Psoas muscle (tissue), 8 donors: ENCODE data around the gene HIPK3. TPM values are rescaled to one million over a fixed set of nuclear protein-coding genes. Genes with fewer than 3 reads are reported as not detected.

Experiments used
- ATAC-seq, 4 donors: fragments of 200-7000 bp; cut with Tn5 transposase; one replicate each; pipeline ENCODE4 v1.9.1; 2020; ENCODE audit warnings: moderate library complexity in 3 of 4, mild to moderate bottlenecking in 2 of 4
- DNase-seq, 2 donors: peaks; one replicate each; pipeline ENCODE4 v3.0.0-alpha.2; 2020
- H3K27ac ChIP-seq: fragments of 200-600 bp; one replicate; pipeline ENCODE4 v1.8.0; 2022
- H3K27me3 ChIP-seq, 3 donors: fragments of 200-600 bp in 1 of 3; one replicate each; pipeline versions ENCODE4 v1.6.1 to v1.8.0; 2013 to 2022; ENCODE audit warnings: low read length in 2 of 3, mild to moderate bottlenecking in 2 of 3, moderate library complexity in 1 of 3; ENCODE audit not compliant: insufficient read depth in 3 of 3
- H3K36me3 ChIP-seq, 2 donors: fragments of 200-600 bp in 1 of 2; one replicate each; pipeline versions ENCODE4 v1.6.1 to v1.8.0; 2013 to 2022; ENCODE audit warnings: low read depth in 1 of 2, mild to moderate bottlenecking in 1 of 2, moderate library complexity in 1 of 2; ENCODE audit not compliant: insufficient read depth in 1 of 2
- H3K4me1 ChIP-seq: fragments of 200-600 bp; one replicate; pipeline ENCODE4 v1.8.0; 2022
- H3K4me3 ChIP-seq: fragments of 200-600 bp; one replicate; pipeline ENCODE4 v1.8.0; 2022; ENCODE audit warnings: mild to moderate bottlenecking
- H3K9me3 ChIP-seq: fragments of 200-600 bp; one replicate; pipeline ENCODE4 v1.8.0; 2022
- CTCF ChIP-seq: fragments of 200-600 bp; IDR thresholded peaks from one replicate; pipeline ENCODE4 v1.8.0; 2022; ENCODE audit warnings: antibody characterized with exemption
- WGBS, 3 donors: extraction: QIAGEN DNeasy Blood & Tissue Kit; methylation state at CpG; one replicate each; pipeline versions ENCODE4 v1.1.6 to v1.1.7; 2013; 5-methylcytosine and 5-hydroxymethylcytosine counted together
- intact Hi-C, 2 donors: fragments of 100-400 bp; cut with DNase I; formaldehyde crosslinking; loops; one replicate each; pipeline versions ENCODE4 v1.11.0 to v1.14.2; 2022
- polyA plus RNA-seq, 3 donors: library from polyadenylated mRNA; stranded (reverse); fragments of 200-250 nt; gene quantifications; one replicate each; pipeline ENCODE4 v1.2.3, GENCODE V29; 2013
- total RNA-seq, 4 donors: library from RNA; stranded (reverse); fragmentation: NEBNext Ultra II Directional in 2 of 4; extraction: Animal tissue kit (Norgen Biotek cat#: 25700) in 2 of 4; gene quantifications; one replicate each; pipeline versions ENCODE4 v1.2.1 to v1.2.4, GENCODE V29; 2021 to 2023
- donor health status: healthy with polysubstance abuse.
- donor health status: DM: no; HTN: no; CAD: no; lungs with moderate emphysema.
- donor health status: Bipolar disorder and iron deficiency.
- donor health status: healthy.
- donor health status: DM: yes; HTN: yes; CAD: no.
- donor health status: DM: no; HTN: no; CAD: no.
- donor health status: DM: no; HTN: no; CAD: no.
- donor health status: DM: yes; HTN: yes; CAD: no.

HIPK3 gene
- total and polyA plus RNA-seq, 7 donors = 7.8 to 155 (median 119) TPM

GRCh38 chr11:33383075-33383919 is 126.1 kb downstream of the HIPK3 start:
- no peak overlapping the region for H3K27ac ChIP-seq
- H3K4me1 ChIP-seq = no peaks in the 10 kb centered on the region
- H3K36me3 ChIP-seq = no peaks in the 10 kb centered on the region
- intact Hi-C loops = no loop called here
- H3K9me3 ChIP-seq = peaks cover 13% of the 10 kb centered on the region
- WGBS, 3 donors = 57 to 72% (median 61%) methylated on average over 8 of the region's 8 CpGs
- DNase-seq = no peak
- peaks cover 0 to 20% (median 0%) of the 10 kb centered on the region in 3 donors for H3K27me3 ChIP-seq
- no peak for TF ChIP-seq CTCF
- ATAC-seq = no peak
- no peak overlapping the region for H3K4me3 ChIP-seq

DNA sequence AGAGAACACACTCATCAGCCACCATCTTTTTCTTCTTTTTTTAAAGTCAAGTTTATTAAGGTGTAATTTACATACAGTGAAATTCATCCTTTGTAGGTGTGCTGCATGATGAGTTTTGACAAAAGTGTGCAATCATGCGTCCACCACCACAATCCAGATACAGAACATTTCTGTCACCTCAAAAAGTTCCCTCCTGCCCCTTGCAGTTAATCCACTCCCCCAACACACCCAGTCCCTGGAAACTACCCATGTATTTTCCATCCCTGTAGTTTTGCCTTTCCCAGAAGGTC is 126.7 kb downstream of the HIPK3 start:
- Histone ChIP-seq H3K27me3 (peaks cover 0 to 14% (median 0%) of the 10 kb centered on the region in 3 donors), H3K27ac (no peak overlapping the region), H3K36me3 (no peaks in the 10 kb centered on the region), H3K4me1 (no peaks in the 10 kb centered on the region), H3K4me3 (no peak overlapping the region), H3K9me3 (peaks cover 13% of the 10 kb centered on the region)
- DNase-seq = no peak
- 93 to 96% (median 94%) methylated on average over 1 of the region's 1 CpG for WGBS, 3 donors
- no peak for TF ChIP-seq CTCF
- intact Hi-C loops = no loop called here
- ATAC-seq = no peak

GRCh38 chr11:33384220-33384619 is 127.0 kb downstream of the HIPK3 start:
- ATAC-seq = no peak
- intact Hi-C loops = no loop called here
- no peaks in the 10 kb centered on the region for H3K4me1 ChIP-seq
- H3K27ac ChIP-seq = no peak overlapping the region
- 77 to 85% (median 79%) methylated on average over 2 of the region's 2 CpGs for WGBS, 3 donors
- peaks cover 13% of the 10 kb centered on the region for H3K9me3 ChIP-seq
- H3K27me3 ChIP-seq = peaks cover 0 to 12% (median 0%) of the 10 kb centered on the region in 3 donors
- H3K4me3 ChIP-seq = no peak overlapping the region
- no peaks in the 10 kb centered on the region for H3K36me3 ChIP-seq
- DNase-seq = no peak
- TF ChIP-seq CTCF = no peak

- intact Hi-C loops = no loop called here
- Histone ChIP-seq H3K27me3 (no peaks in the 10 kb centered on the region), H3K4me3 (no peak overlapping the region), H3K27ac (no peak overlapping the region), H3K4me1 (no peaks in the 10 kb centered on the region), H3K36me3 (no peaks in the 10 kb centered on the region), H3K9me3 (peaks cover 13% of the 10 kb centered on the region)
- ATAC-seq (no peak), DNase-seq (no peak)
- no peak for TF ChIP-seq CTCF
- 47 to 58% (median 52%) methylated on average over 3 of the region's 3 CpGs for WGBS, 3 donors
These were observed 130.4 kb downstream of the HIPK3 start for GRCh38 chr11:33387581-33387980.

DNA sequence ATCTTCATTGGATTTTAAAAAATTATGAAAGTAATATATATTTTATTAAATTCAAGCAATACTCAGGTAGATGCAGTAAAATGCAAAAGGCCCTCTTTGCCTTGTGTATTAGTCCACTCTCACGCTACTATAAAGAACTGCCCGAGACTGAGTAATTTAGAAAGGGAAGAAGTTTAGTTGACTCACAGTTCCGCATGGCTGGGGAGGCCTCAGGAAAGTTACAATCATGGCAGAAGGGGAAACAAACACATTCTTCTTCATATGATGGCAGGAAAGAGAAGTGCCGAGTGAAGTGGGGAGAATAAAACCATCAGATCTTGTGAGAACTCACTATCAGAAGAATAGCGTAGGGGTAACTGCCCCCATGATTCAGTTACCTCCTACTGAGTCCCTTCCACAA is 130.8 kb downstream of the HIPK3 start:
- no peaks in the 10 kb centered on the region for H3K4me1 ChIP-seq
- no peak for DNase-seq
- no peak for ATAC-seq
- peaks cover 0 to under 1% (median 0%) of the 10 kb centered on the region in 3 donors for H3K27me3 ChIP-seq
- H3K4me3 ChIP-seq = no peak overlapping the region
- no peak overlapping the region for H3K27ac ChIP-seq
- no peak for TF ChIP-seq CTCF
- H3K9me3 ChIP-seq = peaks cover 13% of the 10 kb centered on the region
- WGBS, 3 donors = 79 to 91% (median 85%) methylated on average over 5 of the region's 5 CpGs
- H3K36me3 ChIP-seq = no peaks in the 10 kb centered on the region
- intact Hi-C loops = no loop called here
